ENCODE measurements around the gene LPP.

Gene LPP

GRCh38 chr3:188220097-188220788 is 66.3 kb downstream of the LPP start:
- no peak for DNase-seq (ENCODE audit: low read depth, low spot score)

- DNase-seq (ENCODE audit: low read depth, low spot score): no peak
These were observed 67.2 kb downstream of the LPP start for GRCh38 chr3:188220988-188221818.

GRCh38 chr3:188223936-188224335 is 70.0 kb downstream of the LPP start:
- no peak for DNase-seq (ENCODE audit: low read depth, low spot score)

GRCh38 chr3:188227442-188227841 is 73.5 kb downstream of the LPP start:
- no peak for DNase-seq (ENCODE audit: low read depth, low spot score)

- DNase-seq (ENCODE audit: low read depth, low spot score): no peak
These were observed 75.2 kb downstream of the LPP start for GRCh38 chr3:188229177-188229576.

GRCh38 chr3:188229726-188230125 is 75.8 kb downstream of the LPP start:
- no peak for DNase-seq (ENCODE audit: low read depth, low spot score)

GRCh38 chr3:188230962-188231361 is 77.0 kb downstream of the LPP start:
- DNase-seq (ENCODE audit: low read depth, low spot score): no peak

- DNase-seq (ENCODE audit: low read depth, low spot score): no peak
These were observed 77.5 kb downstream of the LPP start for GRCh38 chr3:188231456-188231855.

- no peak for DNase-seq (ENCODE audit: low read depth, low spot score)
These were observed 78.7 kb downstream of the LPP start for GRCh38 chr3:188232656-188233055.

- no peak for DNase-seq (ENCODE audit: low read depth, low spot score)
These were observed 79.4 kb downstream of the LPP start for GRCh38 chr3:188233320-188233719.

- DNase-seq (ENCODE audit: low read depth, low spot score): no peak
These were observed 80.2 kb downstream of the LPP start for GRCh38 chr3:188234132-188234531.

- DNase-seq (ENCODE audit: low read depth, low spot score): no peak
These were observed 82.3 kb downstream of the LPP start for GRCh38 chr3:188236271-188236670.

- DNase-seq (ENCODE audit: low read depth, low spot score): no peak
These were observed 85.1 kb downstream of the LPP start for GRCh38 chr3:188239035-188239434.

GRCh38 chr3:188239577-188239976 is 85.6 kb downstream of the LPP start:
- DNase-seq (ENCODE audit: low read depth, low spot score): no peak

- no peak for DNase-seq (ENCODE audit: low read depth, low spot score)
These were observed 86.4 kb downstream of the LPP start for GRCh38 chr3:188240189-188240981.

GRCh38 chr3:188241072-188241471 is 87.1 kb downstream of the LPP start:
- DNase-seq (ENCODE audit: low read depth, low spot score): no peak

GRCh38 chr3:188241883-188242282 is 87.9 kb downstream of the LPP start:
- DNase-seq (ENCODE audit: low read depth, low spot score): no peak

GRCh38 chr3:188242436-188243123 is 88.6 kb downstream of the LPP start:
- DNase-seq (ENCODE audit: low read depth, low spot score): no peak

GRCh38 chr3:188243124-188243795 is 89.3 kb downstream of the LPP start:
- DNase-seq (ENCODE audit: low read depth, low spot score): no peak

GRCh38 chr3:188244395-188244861 is 90.5 kb downstream of the LPP start:
- DNase-seq (ENCODE audit: low read depth, low spot score): no peak

- no peak for DNase-seq (ENCODE audit: low read depth, low spot score)
These were observed 92.9 kb downstream of the LPP start for GRCh38 chr3:188246905-188247304.

All from activated naive CD8-positive, alpha-beta T cell treated with anti-CD3 and anti-CD28 coated beads, Interleukin-2, amount 50 U/mL, for 16 hours (primary cell).